ELF-1 (cell line): Measurements from ENCODE around the gene GRIA4.
A peak's percentile ranks its signal among the peaks of the same experiment; 100 is the strongest.

Source experiments
- DNase-seq: peaks from one replicate; pipeline ENCODE4 v3.0.0-alpha.2; 2016; ENCODE audit warnings: low read depth, low spot score

GRIA4 gene

DNA sequence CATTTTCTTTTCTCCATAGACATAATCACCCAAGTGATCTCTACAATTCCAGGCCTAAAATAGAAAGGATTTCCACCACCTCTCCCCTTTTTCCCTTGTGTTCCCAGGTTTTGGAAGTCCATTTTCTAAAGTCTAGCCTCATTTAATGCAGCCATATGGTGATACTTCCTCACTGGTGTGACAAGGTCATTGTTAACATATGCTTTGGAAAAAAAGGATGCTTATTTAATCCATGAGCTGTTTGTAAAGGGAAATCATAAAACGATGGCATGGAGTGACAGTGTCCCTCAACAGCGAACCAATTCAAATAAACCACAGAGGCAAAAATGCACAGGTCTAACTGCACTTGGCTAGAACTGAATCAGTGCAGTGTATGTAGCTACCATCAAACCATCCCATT lies 26.6 kb downstream of the GRIA4 start:
- no peak for DNase-seq

DNA sequence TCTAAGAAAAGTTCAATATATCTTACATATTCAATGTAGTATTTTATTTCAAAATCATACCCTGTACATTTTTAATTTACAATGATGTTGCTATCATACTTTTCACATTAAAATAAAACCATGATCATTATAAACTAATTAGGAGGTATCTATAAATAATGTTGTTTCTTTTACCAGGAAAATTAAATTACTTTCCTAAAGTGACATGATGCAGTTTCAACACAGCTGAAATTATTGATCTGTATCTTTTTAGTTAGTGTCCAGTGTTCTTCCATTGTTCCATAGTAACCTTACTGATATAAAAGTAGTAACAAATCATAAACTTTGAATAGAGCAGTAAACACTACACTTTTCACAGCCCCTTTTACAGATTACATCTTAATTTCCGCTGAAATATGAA lies 29.7 kb downstream of the GRIA4 start:
- DNase-seq, result no peak

DNA sequence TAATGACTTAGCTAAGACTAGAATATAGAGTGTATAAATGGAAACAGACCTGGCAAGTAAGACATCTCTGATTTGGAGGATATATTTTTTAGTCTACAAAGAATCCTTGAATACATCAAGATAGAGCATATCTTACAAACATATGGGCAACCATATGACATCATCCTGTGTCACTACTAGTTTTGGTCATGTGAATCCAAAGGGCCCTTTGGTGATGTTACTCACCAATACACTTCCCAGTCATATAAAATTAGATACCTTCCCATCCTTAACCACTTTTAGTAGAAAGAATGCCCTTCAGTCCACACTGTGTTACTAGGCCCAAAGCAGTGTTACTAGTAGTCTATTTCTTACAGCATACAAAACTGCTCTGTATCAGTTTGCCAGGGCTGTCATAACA lies 31.6 kb downstream of the GRIA4 start:
- DNase-seq, result no peak

DNA sequence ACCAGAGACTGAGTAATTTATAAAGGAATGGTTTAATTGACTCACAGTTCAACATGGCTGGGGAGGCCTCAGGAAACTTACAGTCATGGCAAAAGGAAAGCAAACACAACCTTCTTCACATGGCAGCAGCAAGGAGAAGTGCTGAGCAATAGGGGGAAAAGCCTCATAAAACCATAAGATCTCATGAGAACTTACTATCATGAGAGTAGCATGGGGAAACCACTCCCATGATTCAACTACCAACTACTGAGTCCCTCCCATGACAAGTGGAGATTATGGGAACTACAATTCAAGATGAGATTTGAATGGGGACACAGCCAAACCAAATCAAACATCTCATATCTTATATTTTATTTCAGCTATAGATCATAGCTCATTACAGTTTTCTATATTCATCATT lies 33.0 kb downstream of the GRIA4 start:
- DNase-seq, result no peak

DNA sequence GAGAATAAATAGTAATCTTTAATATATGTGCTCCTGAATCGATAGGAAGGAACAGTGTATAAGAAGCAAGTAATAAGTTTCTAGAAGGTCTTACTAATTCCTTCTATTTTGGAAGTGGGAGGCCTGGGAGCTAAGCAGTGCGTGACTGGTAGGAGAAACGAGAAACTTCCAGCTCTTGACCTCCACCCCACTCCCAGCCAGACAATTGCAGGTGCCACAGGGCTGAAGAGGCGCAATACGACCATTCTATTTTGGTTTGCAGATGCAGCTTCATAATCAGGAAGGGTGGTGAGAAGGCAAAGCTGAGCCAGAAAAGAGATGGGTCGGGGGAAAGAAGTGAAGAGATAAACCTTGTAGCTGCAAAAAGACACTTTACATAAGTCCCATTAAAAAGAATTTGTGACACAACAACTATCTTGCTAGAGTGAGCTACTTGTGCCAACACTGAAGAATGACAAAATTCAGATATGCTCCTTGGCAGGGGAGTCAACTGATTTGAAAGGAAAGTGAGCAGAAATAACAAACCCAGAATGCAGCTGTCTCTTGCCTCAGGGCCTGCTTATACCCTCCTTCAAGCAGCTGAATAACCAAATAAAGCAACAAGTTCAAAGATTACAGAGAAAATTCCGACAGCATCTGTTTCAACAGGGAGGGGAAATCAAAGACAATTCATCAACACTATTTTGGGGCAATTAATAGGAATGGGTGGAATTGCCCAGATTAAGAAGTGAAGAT lies 35.1 kb downstream of the GRIA4 start:
- no peak for DNase-seq

DNA sequence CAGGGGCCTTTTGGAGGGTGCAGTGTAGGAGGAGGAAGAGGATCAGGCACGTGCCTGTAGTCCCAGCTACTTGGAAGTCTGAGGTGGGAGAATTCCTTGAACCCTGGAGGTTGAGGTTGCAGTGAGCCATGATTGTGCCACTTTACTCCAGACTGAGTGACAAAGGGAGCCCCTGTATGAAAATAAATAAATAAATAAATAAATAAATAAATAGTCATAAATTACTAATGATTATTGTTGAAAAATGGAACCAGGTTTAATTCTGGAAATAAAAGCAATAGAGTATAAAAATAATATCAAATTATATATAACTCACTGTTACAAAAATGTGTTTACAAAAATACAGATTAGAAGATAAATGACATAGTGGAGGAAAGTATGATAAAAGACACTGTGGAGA lies 37.9 kb downstream of the GRIA4 start:
- no peak for DNase-seq

DNA sequence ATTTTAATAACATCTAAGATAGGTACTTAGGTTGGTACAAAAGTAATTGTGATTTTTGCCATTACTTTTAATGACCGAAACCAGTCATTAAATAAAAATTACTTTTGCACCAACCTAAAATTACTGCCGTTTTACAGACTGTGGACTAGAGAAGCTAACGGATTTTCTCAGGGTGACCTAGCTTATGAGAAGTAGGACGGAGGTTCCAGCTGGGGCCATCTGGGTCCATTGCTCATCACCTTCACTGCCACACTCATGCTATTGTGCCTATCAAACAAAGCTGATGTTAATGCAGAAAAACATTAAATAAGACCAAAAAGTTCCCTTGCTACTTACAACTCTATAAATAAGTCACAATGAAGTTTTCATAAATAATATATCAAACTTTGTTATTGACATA lies 38.9 kb downstream of the GRIA4 start:
- DNase-seq, result no peak

DNA sequence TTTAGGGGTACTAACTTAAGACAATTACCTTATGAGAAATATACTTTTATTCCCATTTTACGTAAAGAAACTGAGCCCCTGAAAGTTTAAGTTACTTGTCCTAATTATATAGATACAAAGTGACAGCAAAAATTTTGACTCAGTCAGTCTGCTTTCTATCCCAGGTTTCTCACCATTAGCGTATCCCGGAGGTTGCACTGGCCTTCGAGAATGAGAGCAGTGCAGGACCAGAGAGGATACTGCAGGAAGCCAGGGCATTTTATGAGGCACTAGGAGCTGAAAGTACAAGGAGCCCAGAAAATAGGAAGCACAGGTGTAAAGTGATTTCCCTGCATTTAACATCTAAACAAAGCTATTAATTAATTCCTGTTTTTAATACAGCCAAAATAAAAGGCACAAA lies 55.4 kb downstream of the GRIA4 start:
- no peak for DNase-seq

DNA sequence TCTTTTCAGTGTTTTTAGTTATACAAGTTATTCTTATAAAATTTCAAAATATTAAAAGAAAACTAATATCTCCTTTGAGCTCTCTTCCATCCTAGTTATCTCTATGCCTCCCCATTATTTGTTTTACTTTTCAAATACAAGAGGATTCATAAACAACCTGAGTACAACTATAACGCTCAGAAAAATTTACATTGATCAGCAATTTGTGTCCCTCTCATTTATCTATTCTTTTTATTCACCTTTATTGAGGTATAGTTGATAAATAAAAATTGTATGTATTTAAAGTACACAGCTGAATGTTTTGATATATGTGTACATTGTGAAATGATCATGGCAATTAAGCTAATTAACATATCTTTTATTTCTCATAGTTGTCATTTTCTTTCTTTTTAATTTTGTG lies 57.6 kb downstream of the GRIA4 start:
- DNase-seq, result no peak

DNA sequence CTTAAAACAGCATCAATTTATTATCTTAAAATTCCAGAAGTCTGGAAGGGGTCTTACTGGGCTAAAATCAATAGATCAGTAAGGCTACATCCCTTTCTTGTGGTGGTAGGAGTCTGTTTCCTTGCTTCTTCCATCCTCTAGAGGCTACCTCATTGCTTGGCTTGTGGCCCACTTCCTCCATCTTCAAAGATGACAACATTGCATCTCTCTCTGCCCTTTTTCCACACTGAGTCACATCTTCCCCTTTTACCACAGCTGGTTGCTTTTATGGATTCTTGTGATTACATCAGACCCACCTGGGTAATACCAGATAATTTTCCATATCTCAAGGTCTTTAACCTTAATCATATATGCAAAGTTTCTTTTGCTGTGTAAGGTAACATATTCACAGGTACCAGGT lies 60.9 kb downstream of the GRIA4 start:
- DNase-seq, result no peak

DNA sequence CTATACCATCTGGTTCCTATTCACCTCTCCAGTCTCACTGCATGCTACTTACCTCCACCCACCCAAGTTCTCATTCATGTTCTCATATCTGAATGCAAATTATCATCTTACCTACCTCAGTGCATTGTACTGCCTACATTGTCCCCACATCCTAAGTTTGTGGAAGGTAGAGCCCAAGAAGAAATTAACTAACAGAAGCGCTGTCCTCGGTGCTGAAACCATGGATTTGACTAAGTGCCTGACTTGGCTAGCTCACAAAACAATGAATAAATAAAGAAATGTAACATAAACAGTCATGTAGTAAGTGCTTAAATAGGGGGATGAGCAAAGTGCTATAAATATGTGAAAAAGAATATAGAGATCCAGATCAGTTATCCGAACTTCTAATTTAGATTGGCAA lies 63.2 kb downstream of the GRIA4 start:
- DNase-seq, result peak; percentile 25

DNA sequence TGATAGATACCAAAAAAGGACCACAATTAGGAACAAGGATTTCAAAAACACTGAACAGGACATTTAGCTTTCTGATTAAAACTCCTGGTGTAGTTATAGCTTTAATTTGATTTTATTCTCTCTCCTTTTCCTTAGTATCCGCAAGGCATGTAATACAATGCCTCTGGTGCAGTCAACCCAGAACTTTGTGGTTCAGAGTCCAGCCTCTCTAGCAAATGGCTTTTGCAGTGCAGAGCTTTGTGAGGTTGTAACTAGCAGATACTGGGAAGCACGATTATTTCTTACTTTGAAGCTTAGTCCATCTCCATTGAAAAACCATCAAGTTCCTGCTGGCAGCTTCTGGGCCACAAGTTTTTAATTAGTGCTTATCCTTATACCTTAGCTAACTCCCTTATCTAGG lies 79.8 kb downstream of the GRIA4 start:
- DNase-seq, result no peak

DNA sequence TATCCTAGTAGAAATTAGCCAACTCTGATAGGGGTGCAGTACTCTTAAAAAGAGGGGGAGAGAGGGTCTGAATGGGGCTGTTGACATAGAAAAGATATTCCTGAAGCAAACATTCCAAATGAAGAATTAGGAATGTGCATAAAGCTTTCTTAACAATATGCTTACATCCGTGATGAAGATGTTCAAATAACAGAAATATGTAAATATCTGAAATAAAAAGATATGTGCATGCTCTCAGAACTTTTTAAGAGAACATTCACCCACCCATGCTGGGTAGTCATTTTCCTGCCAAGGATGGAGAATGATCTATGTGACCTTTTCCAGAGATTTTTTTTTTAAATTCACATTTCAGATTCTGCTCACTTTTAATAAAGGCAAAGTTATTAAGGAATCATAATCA lies 80.6 kb downstream of the GRIA4 start:
- no peak for DNase-seq

DNA sequence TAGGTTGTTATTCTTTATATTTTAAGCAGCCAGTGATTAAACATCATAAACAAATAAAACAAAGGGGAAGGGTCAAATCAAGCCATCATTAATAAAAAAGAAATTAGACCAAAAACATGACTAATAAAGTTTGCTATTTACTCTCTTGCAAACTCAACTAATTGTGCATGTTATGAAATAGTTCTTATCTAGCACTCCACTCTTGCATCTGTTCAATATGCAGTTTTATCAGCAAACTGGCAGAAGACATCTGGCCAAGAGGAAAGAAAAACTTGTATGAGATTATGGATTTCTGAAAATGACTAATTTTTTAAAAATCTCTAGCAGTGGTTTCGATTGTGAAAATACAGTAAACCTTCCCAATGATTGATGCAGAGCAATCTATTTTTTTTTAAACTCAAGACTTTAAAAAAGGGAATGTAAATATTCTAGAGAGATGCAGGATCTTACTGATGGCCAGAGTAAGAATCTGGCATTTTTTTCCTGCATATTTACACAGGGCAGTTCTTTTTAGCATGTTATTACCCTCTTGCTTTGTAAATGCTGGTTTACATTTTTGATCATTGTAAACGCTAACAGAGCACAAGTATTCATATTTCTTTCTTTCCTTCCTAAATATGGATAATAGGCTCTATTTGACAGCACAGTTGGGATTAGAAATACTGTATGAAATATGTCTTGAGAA lies 83.3 kb downstream of the GRIA4 start:
- no peak for DNase-seq

DNA sequence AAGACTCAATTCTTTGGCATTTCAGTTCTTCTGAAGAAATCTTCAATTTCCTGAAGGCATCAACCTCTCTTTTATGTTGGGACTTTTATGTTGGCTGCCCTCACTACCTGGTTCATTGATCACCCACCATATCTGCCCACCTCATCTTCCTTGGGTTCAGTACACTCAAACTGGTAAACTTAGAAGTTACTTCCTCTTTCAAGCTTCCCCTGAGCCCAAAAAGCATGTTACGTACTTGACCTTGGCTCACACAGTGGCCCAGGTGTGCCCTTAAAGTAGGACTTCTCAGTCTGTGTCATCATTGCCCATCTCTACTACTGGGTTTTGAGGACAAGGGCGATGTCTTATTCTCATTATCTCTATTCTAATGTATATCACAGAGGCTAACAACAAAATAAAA lies 86.1 kb downstream of the GRIA4 start:
- no peak for DNase-seq

DNA sequence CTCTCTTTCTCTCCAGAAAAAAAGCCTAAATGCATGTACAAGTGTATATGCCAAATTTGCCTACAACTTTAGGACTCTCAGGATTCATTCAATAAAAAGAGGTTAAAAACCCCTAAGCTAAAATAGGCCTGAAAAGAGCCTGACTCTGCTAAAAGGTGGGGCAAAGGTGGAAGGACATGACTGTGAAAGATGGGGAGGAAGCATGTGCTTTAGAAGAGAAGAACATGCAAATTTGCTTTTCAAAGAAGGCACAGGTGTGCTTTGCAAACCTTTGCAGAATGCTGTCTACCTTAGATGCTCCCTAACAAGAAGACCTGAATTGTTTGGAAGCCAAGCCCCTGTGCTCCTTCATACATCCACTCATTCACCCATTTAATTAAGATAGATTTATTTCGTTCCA lies 87.4 kb downstream of the GRIA4 start:
- no peak for DNase-seq

DNA sequence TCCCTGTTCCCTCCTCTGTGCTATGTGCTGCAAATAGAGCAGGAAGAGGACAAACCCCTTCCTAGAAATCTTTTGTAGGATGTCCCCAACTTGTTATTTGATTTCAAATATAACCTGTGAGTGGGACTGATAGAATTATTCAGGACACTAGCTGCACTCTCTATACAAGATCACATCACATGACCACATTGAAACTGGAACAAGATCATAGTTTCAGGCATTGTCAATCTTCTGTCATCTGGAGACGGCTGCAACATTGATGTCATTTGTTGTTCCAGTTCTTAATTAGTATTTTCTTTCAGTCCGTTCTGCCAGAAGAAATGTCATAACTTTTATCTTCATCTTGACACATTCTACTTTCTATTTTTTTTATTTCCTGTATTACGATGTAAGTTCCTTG lies 89.3 kb downstream of the GRIA4 start:
- no peak for DNase-seq

DNA sequence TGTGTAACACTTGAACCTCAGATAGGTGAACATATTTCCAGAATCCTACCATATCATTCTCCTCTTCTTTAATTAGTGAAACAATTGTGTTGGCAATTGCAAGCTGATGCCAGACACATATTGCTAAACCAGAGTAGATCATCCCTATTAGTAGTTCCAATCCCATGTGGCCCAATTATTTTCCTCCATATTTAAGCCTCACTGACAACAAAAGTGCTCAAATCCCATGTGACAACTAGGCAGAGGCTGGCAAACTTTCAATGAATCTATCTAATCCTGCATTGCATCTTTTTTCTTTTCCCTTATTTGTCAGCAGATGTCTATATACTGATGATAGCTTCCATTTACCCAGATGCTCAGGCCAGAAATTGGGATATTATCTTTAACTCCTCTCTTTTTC lies 90.4 kb downstream of the GRIA4 start:
- no peak for DNase-seq

DNA sequence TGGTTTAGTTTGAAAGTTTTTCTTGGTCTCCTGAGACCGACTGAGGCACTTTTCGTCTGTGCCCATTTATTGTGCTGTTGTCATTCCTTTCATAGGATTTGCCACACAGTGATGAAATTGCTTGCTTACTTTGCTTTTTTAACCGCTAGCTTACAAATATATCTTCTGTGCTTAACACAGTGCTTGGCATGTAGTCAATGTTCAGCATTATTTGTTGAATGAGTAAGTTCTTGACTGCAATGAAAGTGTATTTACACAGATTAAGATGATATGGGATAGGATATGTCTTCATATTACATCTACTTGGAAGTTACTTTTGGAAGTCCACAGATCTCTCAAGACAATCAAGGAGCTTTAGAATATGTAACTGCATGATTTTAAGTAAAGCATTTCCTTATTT lies 91.2 kb downstream of the GRIA4 start:
- DNase-seq, result no peak

DNA sequence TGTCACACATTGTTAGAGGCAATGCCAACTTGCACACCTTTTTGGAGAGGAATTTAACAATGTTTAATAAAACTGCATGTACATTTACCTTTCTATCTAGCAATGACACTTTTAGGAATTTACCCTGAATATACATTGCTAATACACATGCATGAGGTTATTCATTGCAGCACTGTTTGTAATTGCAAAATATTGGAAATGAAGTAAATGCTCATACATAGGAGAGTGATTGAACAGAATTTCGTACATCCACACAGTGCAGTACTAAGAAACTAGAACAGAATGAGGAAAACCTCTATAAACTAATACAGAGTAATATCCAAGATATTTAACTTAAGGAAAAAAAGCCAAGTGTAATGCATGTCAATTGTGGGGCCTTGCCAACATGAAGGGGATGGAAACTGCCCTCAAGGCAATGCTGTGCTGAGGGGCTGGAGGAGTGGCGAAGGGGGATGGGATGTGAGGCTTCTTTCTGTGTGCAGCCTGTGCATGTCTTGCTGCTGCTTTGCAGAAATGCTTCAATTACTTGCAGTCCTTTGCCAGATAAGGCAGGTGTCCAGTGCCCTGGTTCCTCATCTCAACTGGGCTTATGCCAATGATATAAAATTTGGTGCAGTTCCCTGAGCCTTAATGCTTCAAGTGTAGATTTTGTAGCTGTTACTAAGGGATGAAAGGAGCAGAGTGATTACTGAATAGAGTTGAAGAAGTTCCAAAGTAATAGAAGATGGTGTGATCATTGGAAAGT lies 96.1 kb downstream of the GRIA4 start:
- peak; percentile 4 for DNase-seq

DNA sequence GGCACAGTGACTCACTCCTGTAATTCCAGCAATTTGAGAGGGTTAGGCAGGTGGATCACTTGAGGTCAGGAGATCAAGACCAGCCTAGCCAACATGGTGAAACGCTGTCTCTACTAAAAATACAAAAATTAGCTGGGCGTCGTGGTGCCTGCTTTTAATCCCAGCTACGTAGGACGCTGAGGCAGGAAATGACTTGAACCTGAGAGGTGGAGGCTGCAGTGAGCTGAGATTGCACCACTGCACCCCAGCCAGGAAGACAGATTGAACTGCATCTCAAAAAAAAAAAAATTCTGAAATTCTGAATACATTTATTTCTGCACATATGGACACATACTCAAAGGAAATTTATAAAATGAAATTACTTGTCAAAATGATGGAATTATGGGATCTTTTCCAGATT lies 103.2 kb downstream of the GRIA4 start:
- DNase-seq, result no peak

DNA sequence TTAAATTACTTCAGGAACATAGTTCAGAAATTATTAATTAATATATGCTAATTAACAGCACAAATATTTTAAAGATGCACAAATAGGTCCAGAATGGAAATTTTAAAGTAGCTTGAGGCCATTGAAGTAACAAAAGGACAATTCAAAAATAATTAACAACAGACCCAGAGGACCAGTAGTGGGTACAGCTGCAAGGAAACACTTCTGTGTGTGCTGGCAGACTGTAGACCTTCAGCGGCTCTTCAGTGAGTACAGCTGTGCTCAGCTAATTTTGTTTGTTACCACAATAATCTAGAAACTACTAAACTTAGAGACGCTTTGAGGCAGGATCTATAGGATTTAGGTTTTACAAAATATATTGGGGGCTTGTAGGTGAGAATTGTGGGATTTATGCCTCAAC lies 103.8 kb downstream of the GRIA4 start:
- no peak for DNase-seq

DNA sequence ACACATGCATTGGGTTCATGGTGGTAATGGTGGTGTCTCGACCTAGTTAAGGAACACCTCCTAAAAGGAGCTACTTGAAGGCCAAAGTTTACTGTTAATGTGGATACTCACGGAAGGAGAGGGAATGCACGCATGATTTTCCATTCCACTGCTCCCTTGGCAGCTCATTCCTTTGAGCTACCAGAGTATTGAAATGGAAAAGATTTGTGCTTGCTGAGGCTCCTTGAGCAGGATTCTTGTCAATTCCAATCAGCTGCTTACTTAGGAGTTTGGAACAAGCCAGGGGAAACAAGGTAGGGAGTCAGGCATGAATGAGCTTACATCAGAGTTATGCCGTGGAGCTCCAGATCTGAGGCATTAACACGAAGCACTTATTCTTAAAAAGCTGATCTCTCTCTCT lies 108.8 kb downstream of the GRIA4 start:
- no peak for DNase-seq
